Stimulated activated CD8-positive, alpha-beta memory T cell treated with anti-CD3 and anti-CD28 coated beads, Interleukin-2, amount 100 ng/mL, for 48 hours (primary cell): Measurements from ENCODE around the gene CYP4V2.
"Not testable (repeated sequence)": the region's sequence is repeated elsewhere in the genome, so short reads cannot be mapped to it uniquely, and the experiment has no call there.

Experiments
- DNase-seq, 2 donors: peaks; one replicate each; pipeline ENCODE4 v3.0.0-alpha.2; 2020; ENCODE audit warnings: low read depth in 2 of 2

CYP4V2 gene

DNA sequence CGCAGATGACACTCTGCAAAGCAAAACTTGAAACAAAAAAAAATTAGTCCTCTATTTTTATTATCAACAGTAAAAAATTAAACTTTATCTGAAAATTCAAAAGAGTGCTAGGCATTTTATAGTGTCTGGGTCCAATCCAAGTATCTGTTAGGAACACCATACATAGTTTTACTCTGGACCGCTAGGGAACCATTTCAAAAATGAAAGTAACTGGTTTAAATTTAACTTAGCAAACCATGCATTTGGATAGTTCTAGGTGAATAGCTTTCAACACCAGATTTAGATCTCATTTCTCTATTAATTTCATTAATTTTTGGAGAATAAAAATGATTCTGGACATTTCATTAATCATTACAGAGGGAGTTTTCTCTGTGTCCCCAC lies 37.1 kb downstream of the CYP4V2 start:
- no peak for DNase-seq

DNA sequence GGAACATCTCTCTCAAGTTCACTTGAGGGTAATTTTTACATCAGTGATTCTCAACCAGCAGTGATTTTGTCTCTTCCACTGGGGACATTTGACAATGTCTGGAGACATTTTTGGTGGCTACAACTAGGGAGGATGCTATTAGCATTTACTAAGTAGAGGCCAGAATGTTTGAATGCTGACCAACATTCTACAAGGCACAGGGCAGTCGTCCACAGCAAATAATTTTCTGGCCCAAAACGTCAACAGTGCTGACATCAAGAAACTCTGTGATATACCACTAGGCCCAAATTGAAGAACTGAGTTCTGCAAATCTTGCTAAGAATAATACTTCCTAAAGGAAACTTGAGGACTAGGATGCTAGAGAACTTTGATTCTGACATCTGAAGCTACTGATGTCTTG lies 43.0 kb downstream of the CYP4V2 start:
- DNase-seq = no peak

DNA sequence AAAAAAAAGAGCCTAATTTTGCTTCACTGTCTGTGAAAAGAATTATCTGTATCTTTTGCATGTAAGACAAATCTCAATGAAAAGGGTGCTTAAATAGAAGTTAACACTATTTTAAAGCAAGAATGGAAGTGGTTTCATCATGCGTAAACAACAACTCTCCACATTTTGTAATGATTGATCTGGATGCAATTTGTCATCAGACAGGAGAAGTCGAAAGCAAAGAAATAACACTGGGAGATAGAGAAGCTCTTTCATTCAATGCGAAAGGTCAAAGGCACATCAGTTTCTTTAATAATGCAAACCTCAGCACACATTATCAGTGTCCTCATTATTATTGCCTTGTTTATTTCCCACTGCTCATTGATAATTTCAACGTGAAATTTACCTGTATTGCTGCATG lies 44.8 kb downstream of the CYP4V2 start:
- no peak for DNase-seq

DNA sequence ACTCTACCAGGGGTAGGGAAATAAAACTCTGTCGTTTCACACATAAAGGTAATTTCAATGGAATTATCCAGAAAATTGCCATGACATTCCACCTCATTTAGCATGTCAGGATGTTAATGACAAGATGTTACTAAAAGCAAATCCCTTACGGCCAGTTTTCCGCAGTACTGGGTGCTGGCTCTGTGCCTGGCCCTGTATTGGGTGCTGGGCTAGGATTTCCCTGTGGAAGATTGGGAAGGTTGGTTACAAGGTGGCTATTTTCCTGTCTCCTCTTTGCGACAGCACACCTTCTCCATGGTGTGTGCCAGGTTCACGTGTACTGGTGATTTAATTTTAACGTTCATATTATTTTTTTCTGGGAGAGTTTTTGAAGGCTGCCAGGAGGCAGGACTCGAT lies 49.1 kb downstream of the CYP4V2 start:
- no peak for DNase-seq

DNA sequence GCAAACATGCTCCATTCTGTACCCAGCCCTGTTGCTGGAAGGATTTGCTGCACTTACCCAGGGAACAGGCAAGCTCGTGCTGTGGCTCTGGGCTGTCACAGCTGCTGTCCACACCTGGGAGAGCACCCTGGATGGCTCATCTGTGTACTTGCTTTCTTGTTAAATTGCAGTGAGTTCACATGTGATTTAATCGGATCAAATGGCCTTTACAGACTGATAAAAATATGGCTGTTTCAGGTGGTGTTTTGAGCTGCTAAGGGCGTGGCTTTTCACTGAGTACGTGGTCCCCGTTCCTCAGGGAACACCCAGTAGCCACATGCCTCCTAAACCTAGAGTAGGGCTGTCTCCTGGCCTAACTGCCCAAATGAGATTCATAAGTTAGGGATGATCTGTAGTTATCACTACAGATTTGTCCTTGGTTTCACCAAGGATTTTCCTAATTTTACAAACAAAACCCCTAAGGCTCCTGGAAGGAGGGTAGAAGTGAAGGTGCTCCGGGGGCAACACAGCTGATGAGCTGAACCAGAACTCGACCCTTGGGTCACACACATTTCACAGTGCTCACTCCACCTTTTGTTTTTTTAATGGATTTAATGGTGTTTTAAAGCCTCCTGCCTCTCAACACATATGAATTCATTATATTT lies 49.6 kb downstream of the CYP4V2 start:
- no peak for DNase-seq

DNA sequence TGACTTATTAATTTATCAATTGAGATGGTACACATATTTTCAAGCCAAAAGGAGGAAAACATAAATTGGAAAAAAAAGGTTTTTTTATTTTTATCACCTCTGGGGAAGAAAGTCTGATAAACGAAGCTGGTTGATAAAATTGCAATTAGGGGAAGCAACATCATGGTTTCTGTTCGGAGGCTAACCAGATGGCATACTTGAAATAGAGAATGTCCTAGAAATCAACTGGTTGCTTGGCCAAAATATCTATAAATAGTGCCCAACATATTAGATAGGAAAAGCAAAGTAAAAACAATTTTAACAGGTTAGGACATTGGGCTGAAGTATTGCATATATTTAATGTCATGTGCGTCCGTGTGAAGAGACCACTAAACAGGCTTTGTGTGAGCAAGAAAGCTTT lies 50.2 kb downstream of the CYP4V2 start:
- DNase-seq = no peak

DNA sequence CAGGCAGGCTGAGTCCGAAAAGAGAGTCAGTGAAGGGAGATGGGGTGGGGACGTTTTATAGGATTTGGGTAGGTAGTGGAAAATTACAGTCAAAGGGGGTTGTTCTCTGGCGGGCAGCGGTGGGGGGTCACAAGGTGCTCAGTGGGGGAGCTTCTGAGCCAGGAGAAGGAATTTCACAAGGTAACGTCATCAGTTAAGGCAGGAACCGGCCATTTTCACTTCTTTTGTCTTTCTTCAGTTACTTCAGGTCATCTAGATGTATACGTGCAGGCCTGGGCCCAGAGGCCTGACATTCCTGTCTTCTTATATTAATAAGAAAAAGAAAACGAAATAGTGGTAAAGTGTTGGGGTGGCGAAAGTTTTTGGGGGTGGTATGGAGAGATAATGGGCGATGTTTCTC lies 50.7 kb downstream of the CYP4V2 start:
- DNase-seq = not testable (repeated sequence)

DNA sequence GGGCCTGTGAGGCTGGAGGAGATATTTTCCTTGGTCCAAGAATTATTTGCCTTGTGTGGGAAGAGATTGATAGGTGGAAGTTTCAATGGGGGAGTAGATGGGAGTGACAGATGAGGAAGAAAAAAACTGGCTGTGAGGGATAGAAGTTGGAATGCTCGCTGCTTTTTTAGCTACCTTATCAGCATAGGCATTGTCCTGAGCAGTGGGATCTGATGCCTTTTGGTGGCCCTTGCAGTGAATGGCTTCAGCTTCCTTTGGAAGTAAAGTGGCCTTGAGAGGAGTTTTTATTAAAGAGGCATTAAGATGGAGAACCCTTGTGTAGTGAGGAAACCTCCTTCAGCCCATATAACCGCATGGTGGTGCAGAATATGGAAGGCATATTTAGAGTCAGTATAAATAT lies 52.0 kb downstream of the CYP4V2 start:
- DNase-seq = no peak

DNA sequence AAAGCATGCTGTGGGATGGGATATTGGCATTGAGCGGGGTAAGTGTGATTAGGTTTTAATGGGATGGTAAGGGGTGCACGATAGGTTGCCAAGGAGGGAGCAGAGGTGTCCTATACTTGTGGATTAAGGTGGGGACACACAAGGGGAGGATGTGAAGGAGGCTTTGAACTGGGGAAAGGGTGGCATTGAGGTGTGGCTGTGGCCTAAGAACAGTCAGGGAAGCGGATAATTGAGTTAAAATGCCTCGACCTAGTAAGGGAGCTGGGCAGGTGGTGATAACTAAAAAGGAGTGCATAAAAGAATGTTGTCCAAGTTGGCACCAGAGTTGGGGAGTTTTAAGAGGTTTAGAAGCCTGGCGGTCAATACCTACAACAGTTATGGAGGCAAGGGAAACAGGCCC lies 53.5 kb downstream of the CYP4V2 start:
- DNase-seq = no peak

DNA sequence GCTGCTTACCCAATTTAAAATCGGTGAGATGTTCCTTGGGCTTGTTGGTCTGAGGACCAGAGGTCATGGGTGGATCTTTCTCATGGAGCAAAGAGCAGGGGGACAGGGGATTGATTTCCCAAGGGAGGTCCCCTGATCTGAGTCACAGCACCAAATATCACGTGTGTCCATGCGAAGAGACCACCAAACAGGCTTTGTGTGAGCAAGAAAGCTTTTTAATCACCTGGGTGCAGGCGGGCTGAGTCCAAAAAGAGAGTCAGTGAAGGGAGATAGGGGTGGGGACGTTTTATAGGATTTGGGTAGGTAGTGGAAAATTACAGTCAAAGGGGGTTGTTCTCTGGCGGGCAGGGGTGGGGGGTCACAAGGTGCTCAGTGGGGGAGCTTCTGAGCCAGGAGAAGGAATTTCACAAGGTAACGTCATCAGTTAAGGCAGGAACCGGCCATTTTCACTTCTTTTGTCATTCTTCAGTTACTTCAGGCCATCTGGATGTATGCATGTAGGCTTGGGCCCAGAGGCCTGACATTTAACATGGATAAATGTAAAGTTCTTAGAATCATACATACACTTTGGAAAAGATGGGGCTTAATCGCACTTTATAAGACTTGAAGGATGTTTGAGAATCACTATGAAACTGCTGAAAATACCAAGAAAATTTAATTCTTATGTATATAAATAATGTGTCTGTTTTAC lies 55.8 kb downstream of the CYP4V2 start:
- not testable (repeated sequence) for DNase-seq

DNA sequence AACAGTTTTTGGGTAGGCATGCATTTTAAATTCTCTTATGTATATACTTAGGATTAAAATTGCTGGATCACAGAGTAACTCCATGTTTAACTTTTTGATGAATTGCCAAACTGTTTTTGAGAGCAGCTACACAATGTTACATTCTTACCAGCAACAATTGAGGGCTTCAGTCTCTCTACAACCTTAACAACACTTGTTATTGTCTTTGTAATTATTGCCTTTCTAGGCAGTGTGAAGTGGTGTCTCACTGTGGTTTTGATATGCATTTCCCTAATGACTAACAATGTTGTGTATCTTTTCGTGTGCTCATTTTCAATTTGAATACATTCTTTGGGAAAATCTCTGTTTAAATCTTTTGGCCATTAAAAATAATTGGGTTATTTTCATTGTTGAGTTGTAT lies 57.3 kb downstream of the CYP4V2 start:
- no peak for DNase-seq

DNA sequence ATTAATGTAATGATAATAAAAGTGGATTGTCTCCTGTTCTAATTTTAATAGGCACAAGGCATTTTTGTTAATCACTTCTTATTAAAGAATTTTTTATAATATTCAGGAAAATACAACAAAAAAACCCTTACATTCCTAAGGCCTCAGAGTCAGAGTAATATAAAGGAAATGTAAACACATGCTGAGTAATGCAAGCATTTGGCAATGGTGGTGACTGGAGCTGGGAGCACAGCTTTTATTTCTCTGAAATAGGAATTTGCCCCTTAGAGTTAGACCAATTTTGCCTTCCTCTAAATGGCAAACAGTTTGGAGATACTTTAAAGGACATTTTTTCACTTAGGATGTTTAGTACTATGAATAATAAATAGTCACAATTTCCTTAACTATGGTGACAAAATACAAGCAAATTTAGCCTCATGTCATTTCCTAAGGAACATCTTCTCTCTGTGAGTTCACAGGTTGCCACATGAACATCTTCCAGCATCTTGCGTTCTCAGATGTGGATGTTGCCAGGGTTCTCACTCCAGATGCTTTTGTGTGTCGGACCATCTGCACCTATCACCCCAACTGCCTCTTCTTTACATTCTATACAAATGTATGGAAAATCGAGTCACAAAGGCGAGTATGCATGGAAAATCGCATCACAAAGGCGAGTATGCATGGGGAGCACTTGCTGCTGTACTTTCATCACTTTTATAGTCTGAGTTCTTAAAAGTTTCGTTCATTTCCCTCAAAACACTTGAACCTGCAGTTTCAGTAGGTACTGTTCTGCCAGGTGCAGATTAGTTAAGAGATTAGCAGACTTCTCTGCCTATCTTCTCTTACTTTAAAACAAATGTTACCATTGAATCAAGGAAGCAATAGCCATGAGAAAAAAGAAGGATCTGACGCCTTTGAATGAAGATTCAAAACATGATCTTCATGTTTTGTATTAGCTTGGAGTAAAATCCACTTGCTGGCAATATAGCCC lies 58.7 kb downstream of the CYP4V2 start:
- no peak for DNase-seq

DNA sequence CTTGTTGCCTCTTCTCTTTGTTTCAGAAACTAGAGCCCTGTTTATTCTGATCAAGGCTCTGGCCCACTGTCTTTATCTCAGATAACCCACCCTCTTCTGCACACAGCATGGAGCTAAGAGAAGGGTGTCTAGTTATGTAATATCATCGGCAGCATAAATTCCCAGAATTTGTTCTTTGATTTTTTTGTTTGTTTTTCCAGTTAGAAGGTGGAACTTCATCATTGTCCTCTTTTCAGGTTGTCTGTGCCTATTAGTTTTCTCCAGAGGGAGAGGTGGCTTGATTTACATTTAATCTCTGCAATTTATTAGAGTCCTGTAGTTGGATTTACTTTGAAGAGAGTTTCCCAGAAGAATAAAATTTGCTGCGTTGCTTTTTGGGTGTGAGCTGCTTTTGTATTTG lies 59.4 kb downstream of the CYP4V2 start:
- DNase-seq = no peak

DNA sequence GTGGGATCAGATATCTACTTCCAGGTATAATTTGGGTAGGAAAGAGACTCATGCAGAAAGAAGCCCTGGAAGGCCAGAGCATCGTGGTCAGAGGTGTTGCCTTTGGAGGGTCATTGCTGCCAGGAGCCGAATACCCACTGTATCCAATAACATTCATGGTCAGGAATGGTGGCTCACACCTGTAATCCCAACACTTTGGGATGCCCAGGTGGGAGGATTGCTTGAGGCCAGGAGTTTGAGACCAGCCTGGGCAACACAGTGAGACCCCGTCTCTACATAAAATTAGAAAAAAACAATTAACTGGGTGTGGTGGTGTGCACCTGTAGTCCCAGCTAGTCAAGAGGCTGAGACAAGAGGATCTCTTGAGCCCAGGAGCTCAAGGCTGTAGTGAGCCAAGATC lies 63.8 kb downstream of the CYP4V2 start:
- no peak for DNase-seq

DNA sequence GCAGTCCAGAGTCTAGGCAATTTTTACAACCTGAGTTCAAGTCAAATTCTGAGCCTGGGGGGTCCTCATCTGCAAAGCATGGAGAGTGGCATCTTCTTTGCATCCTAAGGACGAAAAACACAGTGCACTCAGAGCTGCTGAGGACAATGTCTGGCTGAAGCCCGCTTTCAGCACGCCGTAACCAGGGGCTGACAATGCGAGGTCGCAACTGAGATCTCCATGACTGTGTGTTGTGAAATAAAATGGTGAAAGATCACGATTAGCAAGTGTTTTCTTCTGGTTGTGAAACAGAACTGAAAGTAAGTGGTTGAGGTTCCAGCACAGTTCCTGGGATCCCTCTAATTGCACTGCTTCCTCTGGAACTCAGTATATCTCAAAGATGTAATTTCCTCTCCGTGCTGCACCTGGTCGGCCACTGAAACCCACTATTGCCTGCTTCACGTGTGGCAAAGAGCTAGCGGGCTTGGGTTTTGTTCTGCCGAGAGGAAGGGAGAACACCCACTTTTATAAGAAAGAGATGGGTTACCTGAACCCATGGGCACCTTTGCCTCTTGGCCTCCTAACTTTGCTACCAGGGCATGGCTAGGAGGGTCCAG lies 66.9 kb downstream of the CYP4V2 start:
- no peak for DNase-seq

DNA sequence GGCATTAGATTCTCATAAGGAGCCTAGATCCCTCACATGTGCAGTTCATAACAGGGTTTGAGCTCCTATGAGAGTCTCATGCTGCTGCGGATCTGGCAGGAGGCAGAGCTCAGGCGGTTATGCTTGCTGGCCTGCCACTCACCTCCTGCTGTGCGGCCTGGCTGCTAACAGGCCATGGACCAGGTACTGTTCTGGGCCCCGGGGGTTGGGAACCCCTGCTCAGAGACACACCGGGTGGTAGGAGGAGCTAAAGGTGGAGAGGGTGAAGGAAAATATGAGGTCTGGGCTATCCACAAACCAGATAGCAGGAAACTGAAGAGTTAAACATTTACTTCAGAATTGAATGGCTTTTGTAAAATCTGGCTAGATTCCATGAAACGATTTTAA lies 68.7 kb downstream of the CYP4V2 start:
- DNase-seq = no peak
